MM.1S (cell line): Measurements from ENCODE around the gene ADPRH.

ENCODE experiments used
- DNase-seq: peaks from one replicate; pipeline ENCODE4 v3.0.0-alpha.2; 2015
- H2AFZ ChIP-seq: fragments of 300-600 bp; sonication (generic); 2 replicates; pipeline ENCODE4 v1.6.0; 2016; ENCODE audit warnings: antibody characterized with exemption, low read length
- H3F3A ChIP-seq: fragments of 300-600 bp; sonication (generic); 2 replicates; pipeline ENCODE4 v1.6.1; 2016; ENCODE audit warnings: mild to moderate bottlenecking, antibody characterized with exemption, low read length, moderate library complexity, mixed read lengths; ENCODE audit not compliant: insufficient read depth
- H3K27ac ChIP-seq: fragments of 300-600 bp; sonication (generic); 2 replicates; pipeline ENCODE4 v1.5.1; 2016; ENCODE audit warnings: mild to moderate bottlenecking, low read length
- H3K27me3 ChIP-seq: fragments of 300-600 bp; sonication (generic); replicated peaks from 2 replicates; pipeline ENCODE4 v1.6.0; 2016; ENCODE audit warnings: low read length; ENCODE audit not compliant: insufficient read depth
- H3K36me3 ChIP-seq: fragments of 300-600 bp; sonication (generic); replicated peaks from 2 replicates; pipeline ENCODE4 v1.6.1; 2016; ENCODE audit warnings: mild to moderate bottlenecking, low read length, mixed read lengths; ENCODE audit not compliant: insufficient read depth
- H3K4me1 ChIP-seq: fragments of 300-600 bp; sonication (generic); 2 replicates; pipeline ENCODE4 v1.6.1; 2016; ENCODE audit warnings: low read length, mixed read lengths
- H3K4me2 ChIP-seq: fragments of 300-600 bp; sonication (generic); 2 replicates; pipeline ENCODE4 v1.6.0; 2016; ENCODE audit warnings: low read depth, low read length
- H3K4me3 ChIP-seq: fragments of 300-600 bp; sonication (generic); 2 replicates; pipeline ENCODE4 v1.5.1; 2016; ENCODE audit warnings: low read length, mixed read lengths
- H3K79me2 ChIP-seq: fragments of 300-600 bp; sonication (generic); 2 replicates; pipeline ENCODE4 v1.6.1; 2016; ENCODE audit warnings: mixed run types, low read length, mixed read lengths
- H3K9ac ChIP-seq: fragments of 300-600 bp; sonication (generic); 2 replicates; pipeline ENCODE4 v1.6.1; 2016; ENCODE audit warnings: low read length, mixed read lengths
- H3K9me2 ChIP-seq: fragments of 300-600 bp; sonication (generic); replicated peaks from 2 replicates; pipeline ENCODE4 v1.6.1; 2016; ENCODE audit warnings: mild to moderate bottlenecking, low read length, mixed read lengths; ENCODE audit not compliant: insufficient read depth
- H3K9me3 ChIP-seq: fragments of 300-600 bp; sonication (generic); replicated peaks from 2 replicates; pipeline ENCODE4 v1.6.1; 2016; ENCODE audit warnings: mild to moderate bottlenecking, low read length, mixed read lengths; ENCODE audit not compliant: insufficient read depth
- H4K20me1 ChIP-seq: fragments of 300-600 bp; sonication (generic); 2 replicates; pipeline ENCODE4 v1.6.1; 2016; ENCODE audit warnings: mild to moderate bottlenecking, low read length, moderate library complexity, mixed read lengths; ENCODE audit not compliant: insufficient read depth
- CTCF ChIP-seq: fragments of 300-600 bp; sonication (generic); IDR thresholded peaks from 2 replicates; pipeline ENCODE4 v1.5.1; 2016; ENCODE audit warnings: antibody characterized with exemption, low read length, mixed read lengths
- EZH2 ChIP-seq: fragments of 300-600 bp; sonication (generic); optimal IDR thresholded peaks from 2 replicates; pipeline ENCODE3; 2017; ENCODE audit warnings: low read depth, mild to moderate bottlenecking, antibody characterized with exemption, low read length, mixed read lengths
- EZH2phosphoT487 ChIP-seq: fragments of 300-600 bp; sonication (generic); IDR thresholded peaks from 2 replicates; pipeline ENCODE4 v1.6.1; 2018; ENCODE audit warnings: antibody characterized with exemption, low read length

ADPRH gene

DNA sequence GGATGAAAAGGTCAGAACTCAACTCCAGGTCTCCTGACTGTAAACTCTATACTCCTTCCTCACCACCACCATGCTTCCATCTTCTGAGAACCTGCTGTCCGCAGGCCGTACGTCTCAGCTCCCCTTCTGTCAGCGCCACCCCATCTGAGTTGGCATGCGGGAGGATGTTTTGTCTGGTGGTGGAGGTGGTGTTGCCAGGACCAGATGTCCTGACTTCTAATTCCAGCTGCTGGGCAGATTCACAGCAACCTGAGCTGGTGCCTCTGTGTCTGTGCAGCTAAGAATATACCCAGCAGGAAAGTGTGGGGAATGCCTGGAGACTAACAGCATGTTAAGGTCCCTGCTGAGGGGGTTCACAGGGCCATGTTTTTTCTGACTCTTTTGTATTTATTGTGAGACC, 41.6 kb downstream of the ADPRH start:
- H3K79me2 ChIP-seq = no peaks in the 10 kb centered on the region
- H3F3A ChIP-seq = no peaks in the 10 kb centered on the region
- no peak overlapping the region for H3K9ac ChIP-seq
- no peaks in the 10 kb centered on the region for H3K9me3 ChIP-seq
- no peak for TF ChIP-seq EZH2
- TF ChIP-seq EZH2phosphoT487 = no peak
- no peak for TF ChIP-seq CTCF
- H3K4me2 ChIP-seq = no peak overlapping the region
- H3K9me2 ChIP-seq = no peaks in the 10 kb centered on the region
- DNase-seq = no peak
- H3K4me1 ChIP-seq = peaks cover 4% of the 10 kb centered on the region; the same call in 1 of the 2 replicates
- no peaks in the 10 kb centered on the region for H3K36me3 ChIP-seq
- H3K27ac ChIP-seq = no peak overlapping the region
- no peaks in the 10 kb centered on the region for H4K20me1 ChIP-seq
- H2AFZ ChIP-seq = no peak overlapping the region
- H3K27me3 ChIP-seq = no peaks in the 10 kb centered on the region
- no peak overlapping the region for H3K4me3 ChIP-seq

DNA sequence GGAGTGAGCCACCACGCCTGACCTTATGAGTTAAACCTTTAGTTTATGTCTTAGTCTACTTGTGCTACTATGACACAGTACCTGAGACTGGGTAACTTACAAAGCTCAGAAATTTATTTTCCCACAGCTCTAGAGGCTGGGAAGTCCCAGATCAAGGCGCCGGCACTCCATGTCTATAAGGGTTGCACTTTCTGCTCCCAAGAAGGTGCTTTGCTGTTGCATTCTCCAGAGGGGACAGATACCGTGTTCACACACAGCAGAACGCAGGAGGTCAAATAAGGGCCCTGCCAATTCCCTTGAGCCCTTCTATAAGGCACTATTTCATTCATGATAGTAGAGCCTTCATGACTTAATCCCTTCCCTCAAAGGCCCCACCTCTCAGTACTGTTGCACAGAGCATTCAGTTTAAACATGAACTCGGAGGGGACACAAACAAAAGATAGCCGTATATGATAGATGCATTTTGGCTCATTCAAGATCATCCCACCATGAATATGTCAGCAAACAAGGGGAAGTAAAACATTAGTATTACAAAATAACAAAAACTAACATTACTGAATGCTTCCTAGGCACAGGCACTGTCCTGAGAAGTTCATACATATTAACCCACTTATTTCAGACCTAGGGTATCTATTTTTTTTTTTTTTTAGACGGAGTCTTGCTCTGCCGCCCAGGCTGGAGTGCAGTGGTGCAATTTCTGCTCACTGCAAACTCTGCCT, 44.9 kb downstream of the ADPRH start:
- no peaks in the 10 kb centered on the region for H3K9me2 ChIP-seq
- no peaks in the 10 kb centered on the region for H4K20me1 ChIP-seq
- no peaks in the 10 kb centered on the region for H3F3A ChIP-seq
- no peak overlapping the region for H2AFZ ChIP-seq
- TF ChIP-seq EZH2phosphoT487 (no peak), EZH2 (no peak), CTCF (no peak)
- H3K27ac ChIP-seq = no peak overlapping the region
- no peaks in the 10 kb centered on the region for H3K36me3 ChIP-seq
- H3K4me2 ChIP-seq = no peak overlapping the region
- H3K9ac ChIP-seq = no peak overlapping the region
- no peaks in the 10 kb centered on the region for H3K79me2 ChIP-seq
- peaks cover 2% of the 10 kb centered on the region; the same call in 1 of the 2 replicates for H3K4me1 ChIP-seq
- DNase-seq = no peak
- H3K9me3 ChIP-seq = no peaks in the 10 kb centered on the region
- H3K27me3 ChIP-seq = no peaks in the 10 kb centered on the region
- no peak overlapping the region for H3K4me3 ChIP-seq

- no peaks in the 10 kb centered on the region for H3K36me3 ChIP-seq
- H3F3A ChIP-seq = no peaks in the 10 kb centered on the region
- H3K27me3 ChIP-seq = no peaks in the 10 kb centered on the region
- H4K20me1 ChIP-seq = no peaks in the 10 kb centered on the region
- H3K9ac ChIP-seq = no peak overlapping the region
- no peak for DNase-seq
- TF ChIP-seq EZH2 (no peak), EZH2phosphoT487 (no peak), CTCF (no peak)
- 0 out of 2 replicates have a peak, but pooled peaks cover 2% of the 10 kb centered on the region for H3K4me1 ChIP-seq
- H3K4me3 ChIP-seq = no peak overlapping the region
- no peak overlapping the region for H3K27ac ChIP-seq
- no peaks in the 10 kb centered on the region for H3K9me3 ChIP-seq
- no peaks in the 10 kb centered on the region for H3K79me2 ChIP-seq
- no peaks in the 10 kb centered on the region for H3K9me2 ChIP-seq
- no peak overlapping the region for H2AFZ ChIP-seq
- H3K4me2 ChIP-seq = no peak overlapping the region
Observed at GRCh38 chr3:119625451-119626153, 46.3 kb downstream of the ADPRH start.
